ENCODE results near the gene GALNT5.

The GALNT5 gene

DNA sequence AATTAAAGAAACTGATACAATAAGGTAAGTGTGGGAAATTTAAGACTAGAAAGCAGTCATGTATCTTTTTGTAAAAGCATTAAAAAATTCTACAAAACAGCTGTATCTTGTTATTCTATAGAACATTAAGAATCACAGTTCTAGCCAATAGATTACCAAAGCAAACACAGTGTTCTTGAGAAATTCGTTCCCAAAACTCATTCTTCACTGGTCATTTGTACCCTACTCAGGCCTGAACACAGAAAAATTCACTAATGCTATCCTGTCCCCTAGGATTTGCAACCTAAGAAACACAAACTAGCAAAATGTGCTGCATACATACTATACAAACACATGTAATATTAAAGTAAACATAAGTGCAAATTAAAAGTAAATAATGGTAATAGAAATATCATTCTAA is 39.0 kb downstream of the GALNT5 start (continued):
- TF ChIP-seq, protein P1, sequence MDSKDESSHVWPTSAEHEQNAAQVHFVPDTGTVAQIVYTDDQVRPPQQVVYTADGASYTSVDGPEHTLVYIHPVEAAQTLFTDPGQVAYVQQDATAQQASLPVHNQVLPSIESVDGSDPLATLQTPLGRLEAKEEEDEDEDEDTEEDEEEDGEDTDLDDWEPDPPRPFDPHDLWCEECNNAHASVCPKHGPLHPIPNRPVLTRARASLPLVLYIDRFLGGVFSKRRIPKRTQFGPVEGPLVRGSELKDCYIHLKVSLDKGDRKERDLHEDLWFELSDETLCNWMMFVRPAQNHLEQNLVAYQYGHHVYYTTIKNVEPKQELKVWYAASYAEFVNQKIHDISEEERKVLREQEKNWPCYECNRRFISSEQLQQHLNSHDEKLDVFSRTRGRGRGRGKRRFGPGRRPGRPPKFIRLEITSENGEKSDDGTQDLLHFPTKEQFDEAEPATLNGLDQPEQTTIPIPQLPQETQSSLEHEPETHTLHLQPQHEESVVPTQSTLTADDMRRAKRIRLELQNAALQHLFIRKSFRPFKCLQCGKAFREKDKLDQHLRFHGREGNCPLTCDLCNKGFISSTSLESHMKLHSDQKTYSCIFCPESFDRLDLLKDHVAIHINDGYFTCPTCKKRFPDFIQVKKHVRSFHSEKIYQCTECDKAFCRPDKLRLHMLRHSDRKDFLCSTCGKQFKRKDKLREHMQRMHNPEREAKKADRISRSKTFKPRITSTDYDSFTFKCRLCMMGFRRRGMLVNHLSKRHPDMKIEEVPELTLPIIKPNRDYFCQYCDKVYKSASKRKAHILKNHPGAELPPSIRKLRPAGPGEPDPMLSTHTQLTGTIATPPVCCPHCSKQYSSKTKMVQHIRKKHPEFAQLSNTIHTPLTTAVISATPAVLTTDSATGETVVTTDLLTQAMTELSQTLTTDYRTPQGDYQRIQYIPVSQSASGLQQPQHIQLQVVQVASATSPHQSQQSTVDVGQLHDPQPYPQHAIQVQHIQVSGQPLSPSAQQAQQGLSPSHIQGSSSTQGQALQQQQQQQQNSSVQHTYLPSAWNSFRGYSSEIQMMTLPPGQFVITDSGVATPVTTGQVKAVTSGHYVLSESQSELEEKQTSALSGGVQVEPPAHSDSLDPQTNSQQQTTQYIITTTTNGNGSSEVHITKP (tag by site-specific recombination; IDR thresholded peaks at IDR 0.05), result no peak

DNA sequence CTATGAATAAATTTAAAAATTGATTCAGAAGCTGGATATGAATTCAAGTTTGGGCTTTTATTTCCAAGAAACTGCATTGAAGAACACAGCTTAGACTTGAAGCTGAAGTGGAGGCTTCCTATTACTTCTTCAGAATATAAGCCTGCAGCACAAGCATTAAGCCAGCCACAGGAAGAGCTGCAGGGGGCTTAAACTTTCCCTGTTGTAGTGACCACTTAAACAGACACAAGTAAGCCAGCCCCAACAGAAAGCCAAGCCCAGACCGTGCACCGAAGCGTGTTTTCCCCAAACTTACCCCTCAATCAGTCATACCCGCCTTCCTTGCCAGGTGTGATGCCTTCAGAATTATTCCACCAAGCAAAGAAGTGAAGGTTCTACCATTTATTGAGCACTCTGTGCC is 39.5 kb downstream of the GALNT5 start:
- TF ChIP-seq OSR2 (tag by site-specific recombination; IDR thresholded peaks at IDR 0.05) (no peak), ZNF433 (tag by site-specific recombination; IDR thresholded peaks at IDR 0.05; ENCODE audit: low read depth) (no peak), YY2 (tag by site-specific recombination; IDR thresholded peaks at IDR 0.05) (no peak), ZSCAN30 (tag by site-specific recombination; IDR thresholded peaks at IDR 0.05) (no peak), ZNF792 (tag by site-specific recombination; IDR thresholded peaks at IDR 0.05) (no peak), ZNF623 (tag by site-specific recombination; IDR thresholded peaks at IDR 0.05) (no peak)
- no peaks in the 10 kb centered on the region for H3K4me1 ChIP-seq (ENCODE audit: control insufficient read depth, insufficient read depth, low read length)
- no peaks in the 10 kb centered on the region for H3K9me3 ChIP-seq (ENCODE audit: control insufficient read depth, insufficient read depth, low read depth, low read length)
- ChIA-PET CTCF (interaction anchor here (0.6 kb wide), 2 partner anchors 51 to 1564 kb away, joined by 3 read pairs; no protein-coding TSS in a partner anchor), POLR2A (no interaction called here)
- H3K36me3 ChIP-seq (ENCODE audit: control insufficient read depth in 2 of 2, insufficient read depth in 1 of 2, low read length in 2 of 2), result no peaks in the 10 kb centered on the region
- no peak overlapping the region for H3K27ac ChIP-seq (ENCODE audit: extremely low read depth, low read depth, low read length)
- H3K4me3 ChIP-seq (ENCODE audit: low read depth, low read length), result no peak overlapping the region

DNA sequence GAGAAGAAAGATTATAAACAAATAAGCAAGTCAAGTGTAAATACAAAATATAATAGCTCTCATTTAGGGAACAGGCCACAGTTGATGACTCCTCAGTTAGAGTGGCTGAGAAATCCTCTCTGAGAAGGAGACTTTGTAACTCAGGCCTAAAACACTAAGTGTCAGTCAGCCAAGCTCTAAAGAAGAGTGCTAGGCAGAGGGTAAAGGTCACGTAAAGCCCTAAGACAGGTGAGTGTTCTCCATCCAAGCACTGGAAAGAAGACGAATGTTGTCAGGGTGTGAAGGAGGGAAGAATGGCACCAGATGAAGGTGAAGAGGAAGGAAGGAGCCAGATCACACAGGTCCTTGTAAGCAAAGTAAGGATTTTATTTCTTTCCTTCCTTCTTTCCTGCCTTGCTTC is 43.8 kb downstream of the GALNT5 start:
- no peak overlapping the region for H3K4me3 ChIP-seq (ENCODE audit: low read depth, low read length)
- H3K9me3 ChIP-seq (ENCODE audit: control insufficient read depth, insufficient read depth, low read depth, low read length), result no peaks in the 10 kb centered on the region
- CTCF ChIA-PET, result interaction anchor here (0.6 to 6.0 kb wide), 12 partner anchors 9 to 498 kb away, joined by 3 to 87 read pairs (median 8); partner anchors contain the start of gene ERMN
- H3K4me1 ChIP-seq (ENCODE audit: control insufficient read depth, insufficient read depth, low read length), result no peaks in the 10 kb centered on the region
- TF ChIP-seq ZNF354C (tag by site-specific recombination; IDR thresholded peaks at IDR 0.05; ENCODE audit: borderline replicate concordance, low read depth), result no peak
- TF ChIP-seq ZNF621 (tag by site-specific recombination; IDR thresholded peaks at IDR 0.05), result no peak
- TF ChIP-seq ZNF514 (tag by site-specific recombination; IDR thresholded peaks at IDR 0.05), result no peak
- no peak for TF ChIP-seq GLI2 (tag by site-specific recombination; IDR thresholded peaks at IDR 0.05; ENCODE audit: borderline replicate concordance, low read depth)
- TF ChIP-seq EGR2 (tag by site-specific recombination; IDR thresholded peaks at IDR 0.05; ENCODE audit: low read depth), result no peak
- no peak for TF ChIP-seq ZNF311 (tag by site-specific recombination; IDR thresholded peaks at IDR 0.05; ENCODE audit: borderline replicate concordance)
- TF ChIP-seq ZNF10 (tag by site-specific recombination; IDR thresholded peaks at IDR 0.05), result no peak
- TF ChIP-seq ZNF626 (tag by site-specific recombination; IDR thresholded peaks at IDR 0.05), result no peak
- TF ChIP-seq, protein P2, sequence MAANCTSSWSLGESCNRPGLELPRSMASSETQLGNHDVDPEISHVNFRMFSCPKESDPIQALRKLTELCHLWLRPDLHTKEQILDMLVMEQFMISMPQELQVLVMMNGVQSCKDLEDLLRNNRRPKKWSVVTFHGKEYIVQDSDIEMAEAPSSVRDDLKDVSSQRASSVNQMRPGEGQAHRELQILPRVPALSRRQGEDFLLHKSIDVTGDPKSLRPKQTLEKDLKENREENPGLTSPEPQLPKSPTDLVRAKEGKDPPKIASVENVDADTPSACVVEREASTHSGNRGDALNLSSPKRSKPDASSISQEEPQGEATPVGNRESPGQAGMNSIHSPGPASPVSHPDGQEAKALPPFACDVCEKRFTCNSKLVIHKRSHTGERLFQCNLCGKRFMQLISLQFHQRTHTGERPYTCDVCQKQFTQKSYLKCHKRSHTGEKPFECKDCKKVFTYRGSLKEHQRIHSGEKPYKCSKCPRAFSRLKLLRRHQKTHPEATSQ (tag by site-specific recombination; IDR thresholded peaks at IDR 0.05), result no peak
- TF ChIP-seq ZEB2 (tag by site-specific recombination; IDR thresholded peaks at IDR 0.05), result no peak
- TF ChIP-seq, protein P3, sequence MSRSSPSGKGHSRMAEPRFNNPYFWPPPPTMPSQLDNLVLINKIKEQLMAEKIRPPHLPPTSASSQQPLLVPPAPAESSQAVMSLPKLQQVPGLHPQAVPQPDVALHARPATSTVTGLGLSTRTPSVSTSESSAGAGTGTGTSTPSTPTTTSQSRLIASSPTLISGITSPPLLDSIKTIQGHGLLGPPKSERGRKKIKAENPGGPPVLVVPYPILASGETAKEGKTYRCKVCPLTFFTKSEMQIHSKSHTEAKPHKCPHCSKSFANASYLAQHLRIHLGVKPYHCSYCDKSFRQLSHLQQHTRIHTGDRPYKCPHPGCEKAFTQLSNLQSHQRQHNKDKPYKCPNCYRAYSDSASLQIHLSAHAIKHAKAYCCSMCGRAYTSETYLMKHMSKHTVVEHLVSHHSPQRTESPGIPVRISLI (tag by site-specific recombination; IDR thresholded peaks at IDR 0.05), result no peak
- no peak for TF ChIP-seq ZNF776 (tag by site-specific recombination; IDR thresholded peaks at IDR 0.05; ENCODE audit: borderline replicate concordance)
- H3K36me3 ChIP-seq (ENCODE audit: control insufficient read depth in 2 of 2, insufficient read depth in 1 of 2, low read length in 2 of 2), result no peaks in the 10 kb centered on the region
- H3K27ac ChIP-seq (ENCODE audit: extremely low read depth, low read depth, low read length), result no peak overlapping the region
- POLR2A ChIA-PET, result no interaction called here

All from HEK293 (cell line).